SH-SY5Y (cell line): ENCODE data around the gene IFT52.

Source experiments
- GATA2 ChIP-seq: IDR thresholded peaks from 2 replicates; pipeline ENCODE4 v1.6.1; 2011; ENCODE audit warnings: mild to moderate bottlenecking, low read depth, low read length
- GATA3 ChIP-seq: IDR thresholded peaks from 2 replicates; pipeline ENCODE4 v1.6.1; 2011; ENCODE audit warnings: low read depth, mild to moderate bottlenecking, low read length, moderate library complexity

GRCh38 chr20:43571771-43572170, 19.0 kb upstream of the IFT52 start:
- no peak for TF ChIP-seq GATA2
- TF ChIP-seq GATA3 = no peak
